ENCODE measurements around the gene DHTKD1.

DNA sequence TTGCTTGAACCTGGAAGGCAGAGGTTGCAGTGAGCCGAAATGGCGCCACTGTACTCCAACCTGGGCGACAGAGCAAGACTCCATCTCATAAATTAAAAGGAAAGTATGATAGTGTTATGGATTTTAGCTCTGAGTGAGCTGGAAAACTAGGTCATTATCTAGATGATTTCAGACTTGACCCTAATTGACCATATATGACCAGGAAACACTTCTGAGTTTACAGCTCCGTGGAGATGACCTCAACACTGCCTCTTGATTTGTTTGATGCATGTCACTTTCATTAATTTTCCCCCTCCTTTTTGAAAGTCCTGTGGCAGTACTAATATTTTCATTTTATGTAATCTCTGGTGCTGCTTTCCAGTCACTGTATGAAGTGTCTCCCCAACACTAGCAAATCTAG lies 52.9 kb downstream of the DHTKD1 start:
- TF ChIP-seq EZH2 (IDR thresholded peaks at IDR 0.05; ENCODE audit: borderline replicate concordance, control insufficient read depth, low read depth, low read length), result no peak
- TF ChIP-seq, protein P1, sequence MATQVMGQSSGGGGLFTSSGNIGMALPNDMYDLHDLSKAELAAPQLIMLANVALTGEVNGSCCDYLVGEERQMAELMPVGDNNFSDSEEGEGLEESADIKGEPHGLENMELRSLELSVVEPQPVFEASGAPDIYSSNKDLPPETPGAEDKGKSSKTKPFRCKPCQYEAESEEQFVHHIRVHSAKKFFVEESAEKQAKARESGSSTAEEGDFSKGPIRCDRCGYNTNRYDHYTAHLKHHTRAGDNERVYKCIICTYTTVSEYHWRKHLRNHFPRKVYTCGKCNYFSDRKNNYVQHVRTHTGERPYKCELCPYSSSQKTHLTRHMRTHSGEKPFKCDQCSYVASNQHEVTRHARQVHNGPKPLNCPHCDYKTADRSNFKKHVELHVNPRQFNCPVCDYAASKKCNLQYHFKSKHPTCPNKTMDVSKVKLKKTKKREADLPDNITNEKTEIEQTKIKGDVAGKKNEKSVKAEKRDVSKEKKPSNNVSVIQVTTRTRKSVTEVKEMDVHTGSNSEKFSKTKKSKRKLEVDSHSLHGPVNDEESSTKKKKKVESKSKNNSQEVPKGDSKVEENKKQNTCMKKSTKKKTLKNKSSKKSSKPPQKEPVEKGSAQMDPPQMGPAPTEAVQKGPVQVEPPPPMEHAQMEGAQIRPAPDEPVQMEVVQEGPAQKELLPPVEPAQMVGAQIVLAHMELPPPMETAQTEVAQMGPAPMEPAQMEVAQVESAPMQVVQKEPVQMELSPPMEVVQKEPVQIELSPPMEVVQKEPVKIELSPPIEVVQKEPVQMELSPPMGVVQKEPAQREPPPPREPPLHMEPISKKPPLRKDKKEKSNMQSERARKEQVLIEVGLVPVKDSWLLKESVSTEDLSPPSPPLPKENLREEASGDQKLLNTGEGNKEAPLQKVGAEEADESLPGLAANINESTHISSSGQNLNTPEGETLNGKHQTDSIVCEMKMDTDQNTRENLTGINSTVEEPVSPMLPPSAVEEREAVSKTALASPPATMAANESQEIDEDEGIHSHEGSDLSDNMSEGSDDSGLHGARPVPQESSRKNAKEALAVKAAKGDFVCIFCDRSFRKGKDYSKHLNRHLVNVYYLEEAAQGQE (IDR thresholded peaks at IDR 0.05; ENCODE audit: low read depth, low read length), result no peak
- no peak for TF ChIP-seq EGR1 (IDR thresholded peaks at IDR 0.05; ENCODE audit: borderline replicate concordance in 1 of 2, low read depth in 2 of 2, low read length in 2 of 2)
- no peak for TF ChIP-seq TCF7 (IDR thresholded peaks at IDR 0.05; ENCODE audit: borderline replicate concordance)
- TF ChIP-seq SP1 (IDR thresholded peaks at IDR 0.05; ENCODE audit: low read depth, low read length), result peak; percentile 34
- no peak for TF ChIP-seq POLR2AphosphoS5 (IDR thresholded peaks at IDR 0.05; ENCODE audit: low read length)
- TF ChIP-seq MXI1 (IDR thresholded peaks at IDR 0.05; ENCODE audit: low read depth, low read length), result no peak
